CD4-positive, alpha-beta T cell (primary cell): ENCODE data around the gene NTN4. TPM values are rescaled to one million over a fixed set of nuclear protein-coding genes. Genes with fewer than 3 reads are reported as not detected.

Experiments
- ATAC-seq: fragments of 200-7000 bp; cut with Tn5 transposase; one replicate; pipeline ENCODE4 v1.10.0; 2022; ENCODE audit warnings: mild to moderate bottlenecking; ENCODE audit not compliant: poor library complexity
- CTCF ChIA-PET: fragments of 350-600 bp; sonication (Branson Sonifier 250); formaldehyde crosslinking; loops from one replicate; lab custom pipeline; 2021; ENCODE audit warnings: antibody characterized with exemption, inconsistent platforms; lab: Charles Lee
- POLR2A ChIA-PET: fragments of 350-600 bp; sonication (Branson Sonifier 250); formaldehyde crosslinking; loops from one replicate; lab custom pipeline; 2021; ENCODE audit warnings: antibody characterized with exemption, inconsistent platforms; lab: Charles Lee
- DNase-seq, 14 experiments: peaks; one replicate each; pipeline ENCODE4 v3.0.0-alpha.2; 2013 to 2020; ENCODE audit warnings: mixed read lengths in 2 of 14
- H3K27ac ChIP-seq, 2 donors: one replicate each; pipeline versions ENCODE4 v1.5.1 to v1.7.0; 2013; ENCODE audit warnings: low read length in 2 of 2, low read depth in 1 of 2, mild to moderate bottlenecking in 1 of 2
- H3K27me3 ChIP-seq, 2 experiments: 1 replicate in 1 of 2; 2 replicates in 1 of 2; pipeline versions ENCODE4 v1.6.1 to v1.7.0; 2013; ENCODE audit warnings: low read length in 2 of 2, control low read depth in 1 of 2, mild to moderate bottlenecking in 1 of 2, moderate library complexity in 1 of 2; ENCODE audit not compliant: insufficient read depth in 2 of 2, control insufficient read depth in 1 of 2
- H3K36me3 ChIP-seq: one replicate; pipeline ENCODE4 v1.6.1; 2013; ENCODE audit warnings: low read length, control low read depth; ENCODE audit not compliant: insufficient read depth
- H3K4me1 ChIP-seq: one replicate; pipeline ENCODE4 v1.6.1; 2013; ENCODE audit warnings: low read length, control low read depth; ENCODE audit not compliant: insufficient read depth
- H3K4me3 ChIP-seq: one replicate; pipeline ENCODE4 v1.5.1; 2013; ENCODE audit warnings: mild to moderate bottlenecking, low read length, moderate library complexity
- H3K9me3 ChIP-seq, 2 experiments: 1 replicate in 1 of 2; 2 replicates in 1 of 2; pipeline versions ENCODE4 v1.6.1 to v1.7.0; 2013; ENCODE audit warnings: low read length in 2 of 2, mild to moderate bottlenecking in 2 of 2, control low read depth in 1 of 2, moderate library complexity in 1 of 2; ENCODE audit not compliant: control insufficient read depth in 1 of 2, insufficient read depth in 1 of 2
- H3K27ac Mint-ChIP-seq: one replicate; pipeline ENCODE4 v1.8.0; 2020; ENCODE audit warnings: mixed read lengths
- H3K27me3 Mint-ChIP-seq: one replicate; pipeline ENCODE4 v1.8.0; 2021; ENCODE audit warnings: mixed read lengths
- H3K36me3 Mint-ChIP-seq: one replicate; pipeline ENCODE4 v1.8.0; 2021; ENCODE audit warnings: low read depth, mixed read lengths
- H3K4me1 Mint-ChIP-seq: one replicate; pipeline ENCODE4 v1.8.0; 2021; ENCODE audit warnings: low read depth, mixed read lengths
- H3K4me3 Mint-ChIP-seq: one replicate; pipeline ENCODE4 v1.8.0; 2020; ENCODE audit warnings: mild to moderate bottlenecking, mixed read lengths
- H3K9me3 Mint-ChIP-seq: one replicate; pipeline ENCODE4 v1.8.0; 2020; ENCODE audit warnings: mixed read lengths
- CTCF ChIP-seq: fragments of 200-600 bp; IDR thresholded peaks from one replicate; pipeline ENCODE4 v1.8.0; 2022; ENCODE audit warnings: antibody characterized with exemption, mild to moderate bottlenecking
- intact Hi-C, 2 experiments: fragments of 100-400 bp; cut with DNase I in 1 of 2; cut with micrococcal nuclease in 1 of 2; formaldehyde crosslinking; loops; one replicate each; pipeline versions ENCODE4 v1.15.1 to v1.9.0; 2023 to 2025; cut with DNase I, micrococcal nuclease
- total RNA-seq, 174 experiments: library from RNA in 2 of 174; stranded (reverse) in 2 of 174; gene quantifications; one replicate each; pipeline ENCODE4 v1.2.3 and lab custom pipeline; 2021 to 2026

Gene NTN4
- total RNA-seq, 2 experiments from 2014 or later: 0.47 to 0.71 TPM

- ChIA-PET POLR2A (no interaction called here), CTCF (no interaction called here)
- H3K4me1 Mint-ChIP-seq: no peaks in the 10 kb centered on the region
- H3K9me3 Mint-ChIP-seq: peaks cover 2% of the 10 kb centered on the region
- Histone ChIP-seq H3K27me3 (peaks cover 0 to 3% of the 10 kb centered on the region in 2 experiments), H3K4me3 (no peak overlapping the region), H3K4me1 (no peaks in the 10 kb centered on the region), H3K36me3 (no peaks in the 10 kb centered on the region), H3K9me3 (peaks cover 0 to 8% of the 10 kb centered on the region in 2 experiments), H3K27ac (no peak overlapping the region)
- ATAC-seq (no peak), DNase-seq (no peak)
- no peaks in the 10 kb centered on the region for H3K36me3 Mint-ChIP-seq
- peaks cover 35% of the 10 kb centered on the region for H3K27me3 Mint-ChIP-seq
- TF ChIP-seq CTCF: no peak
- intact Hi-C loops: no loop called here
- H3K27ac Mint-ChIP-seq: no peak overlapping the region
- H3K4me3 Mint-ChIP-seq: no peak overlapping the region
Measured at GRCh38 chr12:95773320-95773719, 17.2 kb downstream of the NTN4 start.

GRCh38 chr12:95767703-95768102 is 22.9 kb downstream of the NTN4 start:
- TF ChIP-seq CTCF: no peak
- Mint-ChIP-seq H3K27ac (no peak overlapping the region), H3K4me3 (no peak overlapping the region), H3K36me3 (no peaks in the 10 kb centered on the region), H3K27me3 (peaks cover 36% of the 10 kb centered on the region), H3K9me3 (no peaks in the 10 kb centered on the region), H3K4me1 (no peaks in the 10 kb centered on the region)
- DNase-seq (no peak), ATAC-seq (no peak)
- POLR2A ChIA-PET: no interaction called here
- H3K36me3 ChIP-seq: no peaks in the 10 kb centered on the region
- intact Hi-C loops: no loop called here
- no peak overlapping the region for H3K4me3 ChIP-seq
- H3K4me1 ChIP-seq: no peaks in the 10 kb centered on the region
- H3K9me3 ChIP-seq: no peaks in the 10 kb centered on the region
- CTCF ChIA-PET: no interaction called here
- no peak overlapping the region for H3K27ac ChIP-seq
- H3K27me3 ChIP-seq: peaks cover 0 to 3% of the 10 kb centered on the region in 2 experiments

- H3K27me3 ChIP-seq: peaks cover 0 to 3% of the 10 kb centered on the region in 2 experiments
- no peak for TF ChIP-seq CTCF
- H3K4me1 ChIP-seq: no peaks in the 10 kb centered on the region
- H3K4me1 Mint-ChIP-seq: no peaks in the 10 kb centered on the region
- ChIA-PET CTCF (no interaction called here), POLR2A (no interaction called here)
- peaks cover 34% of the 10 kb centered on the region for H3K27me3 Mint-ChIP-seq
- no peaks in the 10 kb centered on the region for H3K36me3 Mint-ChIP-seq
- DNase-seq (no peak), ATAC-seq (no peak)
- no peaks in the 10 kb centered on the region for H3K9me3 ChIP-seq
- no peaks in the 10 kb centered on the region for H3K36me3 ChIP-seq
- intact Hi-C loops: no loop called here
- no peak overlapping the region for H3K27ac ChIP-seq
- H3K4me3 Mint-ChIP-seq: no peak overlapping the region
- no peak overlapping the region for H3K4me3 ChIP-seq
- H3K27ac Mint-ChIP-seq: no peak overlapping the region
- H3K9me3 Mint-ChIP-seq: no peaks in the 10 kb centered on the region
Measured at GRCh38 chr12:95766356-95767019, 24.1 kb downstream of the NTN4 start.
